ENCODE measurements around the gene QRICH1.

Gene QRICH1

DNA sequence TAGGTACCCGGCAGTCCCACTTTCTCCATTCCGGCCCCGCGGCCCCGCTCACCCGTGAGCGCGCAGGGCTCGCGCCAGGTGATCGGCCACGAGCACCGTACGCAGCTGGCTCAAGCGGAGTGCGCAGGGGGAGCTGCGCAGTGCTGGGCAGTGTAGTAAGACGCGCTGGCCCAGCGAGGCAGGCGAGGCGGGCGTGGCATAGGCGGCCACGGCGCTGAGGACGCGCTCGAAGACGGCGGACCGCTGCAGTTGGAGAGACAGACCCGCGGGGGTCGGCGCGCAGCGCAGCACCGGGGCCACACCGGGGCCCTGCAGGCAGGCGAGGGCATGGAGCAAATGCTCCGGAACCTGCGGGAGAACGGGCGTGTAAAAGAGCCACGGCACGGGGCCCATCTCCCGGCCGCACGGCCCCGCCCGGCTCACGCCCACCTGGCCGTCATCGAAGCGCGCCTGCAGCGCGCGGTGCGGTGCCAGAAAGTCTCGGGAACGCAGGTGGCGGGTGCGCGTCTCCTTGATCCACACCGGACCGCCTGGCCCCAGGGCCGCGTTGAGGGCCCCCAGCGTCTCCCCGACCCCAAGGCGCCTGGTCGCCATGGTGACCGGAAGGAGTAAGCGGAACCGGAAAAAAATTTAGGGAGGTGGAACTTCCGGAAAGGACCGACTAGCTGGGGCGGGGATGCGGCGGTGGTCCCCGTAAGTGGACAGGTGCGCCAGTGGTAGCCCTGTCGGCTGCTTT is 75.7 kb downstream of the QRICH1 start, which contains the start of gene DALRD3:
TSS of gene DALRD3 (minus strand) at position 610 of the 736 bp plus-strand sequence. CDS start at position 594, 16 bp downstream.
- DNase-seq, result peak; percentile 18 to 56 (median 43)
- H3K27me3 ChIP-seq (replicated peaks; ENCODE audit: control insufficient read depth, insufficient read depth, low read length, poor library complexity, severe bottlenecking), result no peaks in the 10 kb centered on the region
- H3K36me3 ChIP-seq (ENCODE audit: control insufficient read depth, insufficient read depth, low read length), result peaks cover 31% of the 10 kb centered on the region
- no peaks in the 10 kb centered on the region for H3K9me3 ChIP-seq (ENCODE audit: control insufficient read depth, low read length)
- H3K4me1 ChIP-seq (ENCODE audit: control insufficient read depth, insufficient read depth, low read length, poor library complexity, severe bottlenecking), result peaks cover 32% of the 10 kb centered on the region
- peak within 1 kb of the TSS; percentile 80 for H3K4me3 ChIP-seq (ENCODE audit: insufficient read depth, low read depth, low read length, poor library complexity, severe bottlenecking)
- peak within 1 kb of the TSS; percentile 75 for H3K27ac ChIP-seq (ENCODE audit: insufficient read depth, low read length, poor library complexity, severe bottlenecking)

DNA sequence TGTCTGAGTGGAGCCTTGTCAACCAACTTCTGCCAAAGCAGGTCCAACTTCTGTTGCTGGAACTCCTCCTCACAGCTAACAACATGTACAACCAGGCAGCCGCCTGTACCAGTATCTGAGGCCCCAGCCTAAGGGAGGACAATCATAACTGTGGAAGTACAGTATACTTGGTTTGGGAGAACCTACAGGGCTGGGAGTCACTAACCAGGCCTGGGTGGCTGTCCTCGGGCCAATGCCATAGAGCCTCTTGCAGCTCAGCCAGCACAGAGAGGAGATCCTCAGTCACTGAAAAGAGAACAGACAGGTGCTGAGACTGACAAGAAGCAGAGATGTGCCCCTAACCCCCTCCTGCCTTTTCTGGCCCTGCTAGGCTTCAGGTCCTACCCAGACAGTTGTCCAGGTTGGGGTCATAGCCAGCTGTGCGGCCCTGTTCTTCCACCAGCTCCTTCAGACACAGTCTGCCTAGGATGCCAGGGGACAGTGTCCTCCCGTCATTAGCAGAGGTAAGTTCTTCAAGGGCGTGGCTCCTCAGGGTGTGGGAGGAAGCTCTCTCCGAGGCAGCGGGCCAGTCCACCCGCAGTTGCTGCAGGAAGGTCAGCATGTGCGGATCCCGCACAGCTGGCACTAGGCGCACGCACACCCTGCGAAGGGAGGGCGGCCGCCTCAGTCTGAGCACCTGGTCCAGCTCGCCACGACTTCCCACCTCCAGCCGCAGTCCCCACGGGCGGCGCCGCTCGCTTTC is 76.5 kb downstream of the QRICH1 start:
- H3K27me3 ChIP-seq (replicated peaks; ENCODE audit: control insufficient read depth, insufficient read depth, low read length, poor library complexity, severe bottlenecking), result no peaks in the 10 kb centered on the region
- no peak for DNase-seq
- peaks cover 24% of the 10 kb centered on the region for H3K4me1 ChIP-seq (ENCODE audit: control insufficient read depth, insufficient read depth, low read length, poor library complexity, severe bottlenecking)
- H3K9me3 ChIP-seq (ENCODE audit: control insufficient read depth, low read length), result no peaks in the 10 kb centered on the region
- peak overlapping the region; percentile 75 for H3K27ac ChIP-seq (ENCODE audit: insufficient read depth, low read length, poor library complexity, severe bottlenecking)
- H3K36me3 ChIP-seq (ENCODE audit: control insufficient read depth, insufficient read depth, low read length), result peaks cover 35% of the 10 kb centered on the region
- peak overlapping the region; percentile 80 for H3K4me3 ChIP-seq (ENCODE audit: insufficient read depth, low read depth, low read length, poor library complexity, severe bottlenecking)

DNA sequence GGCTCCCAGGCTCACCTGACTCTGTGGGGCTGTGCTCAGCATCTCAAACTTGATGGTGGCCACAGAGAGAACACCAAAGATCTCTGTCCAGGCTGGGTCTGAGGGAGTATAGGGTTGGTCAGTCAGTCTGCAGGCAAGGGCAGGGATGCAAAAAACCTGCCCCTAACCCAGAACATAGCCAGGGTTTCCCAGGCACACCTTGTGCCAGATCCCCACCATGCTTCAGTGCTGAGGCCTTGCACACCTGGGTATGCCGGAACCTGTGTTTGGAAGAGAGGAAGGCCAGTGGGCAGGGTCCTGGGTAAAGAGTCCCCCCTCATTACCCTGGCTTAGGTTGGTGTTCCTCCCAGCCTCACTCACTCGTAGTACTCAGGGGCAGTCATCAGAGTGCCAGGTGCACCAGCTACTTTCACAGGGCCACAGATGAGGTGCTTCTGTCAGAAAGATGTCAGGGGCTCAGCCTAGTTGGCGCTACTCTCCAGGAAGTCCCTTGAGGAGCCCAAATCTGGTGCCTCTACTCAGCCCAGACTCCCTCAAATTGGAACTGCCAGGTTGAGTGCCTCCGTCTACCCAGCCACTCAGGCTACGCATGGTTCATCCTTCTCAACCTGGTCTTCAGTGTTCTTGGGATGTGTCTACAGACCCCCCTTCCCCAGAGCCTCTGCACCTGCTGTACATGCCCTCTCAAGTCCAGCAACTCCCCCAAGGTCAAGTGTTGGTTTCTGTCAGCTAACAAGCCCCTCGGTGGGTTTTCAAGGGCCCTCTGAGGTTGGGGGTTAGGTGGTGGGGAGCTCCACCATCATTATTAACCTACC is 77.2 kb downstream of the QRICH1 start:
- Histone ChIP-seq H3K4me3 (ENCODE audit: insufficient read depth, low read depth, low read length, poor library complexity, severe bottlenecking) (no peak overlapping the region), H3K9me3 (ENCODE audit: control insufficient read depth, low read length) (no peaks in the 10 kb centered on the region), H3K36me3 (ENCODE audit: control insufficient read depth, insufficient read depth, low read length) (peaks cover 43% of the 10 kb centered on the region), H3K27ac (ENCODE audit: insufficient read depth, low read length, poor library complexity, severe bottlenecking) (peak overlapping the region; percentile 75), H3K4me1 (ENCODE audit: control insufficient read depth, insufficient read depth, low read length, poor library complexity, severe bottlenecking) (peaks cover 24% of the 10 kb centered on the region), H3K27me3 (replicated peaks; ENCODE audit: control insufficient read depth, insufficient read depth, low read length, poor library complexity, severe bottlenecking) (no peaks in the 10 kb centered on the region)
- no peak for DNase-seq

DNA sequence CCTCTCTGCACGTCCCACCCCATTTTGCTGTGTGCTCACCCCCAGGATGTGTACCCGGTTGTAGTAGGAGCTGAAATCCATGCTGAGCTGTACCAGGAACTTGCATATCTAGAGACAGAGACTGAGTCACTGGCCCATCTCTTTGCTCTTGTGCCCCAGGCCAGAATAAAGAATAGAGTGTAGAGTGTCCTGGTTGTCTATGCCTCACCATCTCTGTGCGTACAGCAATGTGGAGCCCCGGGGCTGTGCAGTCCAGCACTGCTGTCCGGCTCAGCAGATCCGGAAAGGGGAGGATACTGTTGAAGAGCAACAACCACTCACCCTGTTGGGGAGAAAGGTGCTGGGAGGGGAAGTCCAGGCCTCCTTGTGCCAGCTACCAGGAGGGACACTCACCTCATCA is 78.1 kb downstream of the QRICH1 start:
- Histone ChIP-seq H3K36me3 (ENCODE audit: control insufficient read depth, insufficient read depth, low read length) (peaks cover 46% of the 10 kb centered on the region), H3K9me3 (ENCODE audit: control insufficient read depth, low read length) (no peaks in the 10 kb centered on the region), H3K4me1 (ENCODE audit: control insufficient read depth, insufficient read depth, low read length, poor library complexity, severe bottlenecking) (peaks cover 24% of the 10 kb centered on the region), H3K4me3 (ENCODE audit: insufficient read depth, low read depth, low read length, poor library complexity, severe bottlenecking) (no peak overlapping the region), H3K27ac (ENCODE audit: insufficient read depth, low read length, poor library complexity, severe bottlenecking) (no peak overlapping the region), H3K27me3 (replicated peaks; ENCODE audit: control insufficient read depth, insufficient read depth, low read length, poor library complexity, severe bottlenecking) (no peaks in the 10 kb centered on the region)
- DNase-seq, result no peak

DNA sequence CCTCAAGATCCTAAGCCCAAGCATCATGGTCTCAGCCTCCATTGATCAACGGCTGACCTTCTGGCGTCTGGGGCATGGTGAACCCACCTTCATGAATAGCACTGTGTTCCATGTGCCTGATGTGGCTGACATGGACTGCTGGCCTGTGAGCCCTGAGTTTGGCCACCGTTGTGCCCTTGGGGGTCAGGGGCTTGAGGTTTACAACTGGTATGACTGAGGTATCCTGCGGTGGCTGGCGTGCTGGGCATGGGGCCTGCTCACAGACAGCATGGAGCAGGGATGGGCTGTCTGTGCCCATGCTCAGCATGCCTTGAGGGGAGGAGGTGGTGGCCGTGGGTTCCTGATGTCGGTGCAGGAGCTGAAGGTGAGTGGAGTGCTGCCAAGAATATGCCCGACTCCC is 78.8 kb downstream of the QRICH1 start:
- Histone ChIP-seq H3K4me1 (ENCODE audit: control insufficient read depth, insufficient read depth, low read length, poor library complexity, severe bottlenecking) (peaks cover 17% of the 10 kb centered on the region), H3K27ac (ENCODE audit: insufficient read depth, low read length, poor library complexity, severe bottlenecking) (no peak overlapping the region), H3K36me3 (ENCODE audit: control insufficient read depth, insufficient read depth, low read length) (peaks cover 46% of the 10 kb centered on the region), H3K9me3 (ENCODE audit: control insufficient read depth, low read length) (no peaks in the 10 kb centered on the region), H3K4me3 (ENCODE audit: insufficient read depth, low read depth, low read length, poor library complexity, severe bottlenecking) (no peak overlapping the region), H3K27me3 (replicated peaks; ENCODE audit: control insufficient read depth, insufficient read depth, low read length, poor library complexity, severe bottlenecking) (no peaks in the 10 kb centered on the region)
- DNase-seq, result no peak

DNA sequence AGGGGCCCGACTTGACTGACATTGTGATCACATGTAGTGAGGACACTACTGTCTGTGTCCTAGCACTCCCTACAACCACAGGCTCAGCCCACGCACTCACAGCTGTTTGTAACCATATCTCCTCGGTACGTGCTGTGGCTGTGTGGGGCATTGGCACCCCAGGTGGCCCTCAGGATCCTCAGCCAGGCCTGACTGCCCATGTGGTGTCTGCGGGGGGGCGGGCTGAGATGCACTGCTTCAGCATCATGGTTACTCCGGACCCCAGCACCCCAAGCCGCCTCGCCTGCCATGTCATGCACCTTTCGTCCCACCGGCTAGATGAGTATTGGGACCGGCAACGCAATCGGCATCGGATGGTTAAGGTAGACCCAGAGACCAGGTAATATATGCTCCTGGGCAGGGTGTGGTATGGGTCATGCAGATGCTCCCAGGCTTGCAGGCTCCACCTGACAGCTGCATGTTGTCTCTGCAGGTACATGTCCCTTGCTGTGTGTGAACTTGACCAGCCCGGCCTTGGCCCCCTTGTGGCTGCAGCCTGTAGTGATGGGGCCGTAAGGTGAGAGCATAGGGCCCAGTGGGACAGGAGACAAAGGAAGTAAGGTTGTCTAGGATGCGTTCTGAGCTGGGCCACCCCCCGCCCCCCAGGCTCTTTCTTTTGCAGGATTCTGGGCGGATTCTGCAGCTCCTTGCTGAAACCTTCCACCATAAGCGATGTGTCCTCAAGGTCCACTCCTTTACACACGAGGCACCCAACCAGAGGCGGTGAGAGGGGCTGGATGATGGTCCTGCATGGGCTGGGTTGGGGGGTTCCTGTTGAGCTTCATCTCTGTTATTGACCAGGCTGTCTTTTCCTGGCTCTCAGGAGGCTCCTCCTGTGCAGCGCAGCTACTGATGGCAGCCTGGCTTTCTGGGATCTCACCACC is 79.9 kb downstream of the QRICH1 start:
- Histone ChIP-seq H3K27ac (ENCODE audit: insufficient read depth, low read length, poor library complexity, severe bottlenecking) (no peak overlapping the region), H3K9me3 (ENCODE audit: control insufficient read depth, low read length) (no peaks in the 10 kb centered on the region), H3K4me1 (ENCODE audit: control insufficient read depth, insufficient read depth, low read length, poor library complexity, severe bottlenecking) (peaks cover 6% of the 10 kb centered on the region), H3K36me3 (ENCODE audit: control insufficient read depth, insufficient read depth, low read length) (peaks cover 46% of the 10 kb centered on the region), H3K4me3 (ENCODE audit: insufficient read depth, low read depth, low read length, poor library complexity, severe bottlenecking) (no peak overlapping the region), H3K27me3 (replicated peaks; ENCODE audit: control insufficient read depth, insufficient read depth, low read length, poor library complexity, severe bottlenecking) (no peaks in the 10 kb centered on the region)
- peak in 1 of 3 donors; percentile 29 for DNase-seq

DNA sequence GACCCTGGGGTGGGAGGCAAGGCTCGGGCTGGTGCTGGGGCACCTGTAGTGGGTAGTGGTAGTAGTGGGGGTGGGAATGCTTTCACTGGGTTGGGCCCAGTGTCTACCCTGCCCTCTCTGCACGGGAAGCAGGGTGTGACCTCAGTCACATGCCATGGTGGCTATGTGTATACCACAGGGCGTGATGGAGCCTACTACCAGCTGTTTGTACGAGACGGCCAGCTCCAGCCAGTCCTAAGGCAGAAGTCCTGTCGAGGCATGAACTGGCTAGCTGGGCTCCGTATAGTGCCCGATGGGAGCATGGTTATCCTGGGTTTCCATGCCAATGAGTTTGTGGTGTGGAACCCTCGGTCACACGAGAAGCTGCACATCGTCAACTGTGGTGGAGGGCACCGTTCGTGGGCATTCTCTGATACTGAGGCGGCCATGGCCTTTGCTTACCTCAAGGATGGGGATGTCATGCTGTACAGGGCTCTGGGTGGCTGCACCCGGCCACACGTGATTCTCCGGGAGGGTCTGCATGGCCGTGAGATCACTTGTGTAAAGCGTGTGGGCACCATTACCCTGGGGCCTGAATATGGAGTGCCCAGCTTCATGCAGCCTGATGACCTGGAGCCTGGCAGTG is 80.6 kb downstream of the QRICH1 start:
- no peaks in the 10 kb centered on the region for H3K27me3 ChIP-seq (replicated peaks; ENCODE audit: control insufficient read depth, insufficient read depth, low read length, poor library complexity, severe bottlenecking)
- no peak overlapping the region for H3K4me3 ChIP-seq (ENCODE audit: insufficient read depth, low read depth, low read length, poor library complexity, severe bottlenecking)
- peaks cover 46% of the 10 kb centered on the region for H3K36me3 ChIP-seq (ENCODE audit: control insufficient read depth, insufficient read depth, low read length)
- H3K9me3 ChIP-seq (ENCODE audit: control insufficient read depth, low read length), result no peaks in the 10 kb centered on the region
- no peak for DNase-seq
- no peak overlapping the region for H3K27ac ChIP-seq (ENCODE audit: insufficient read depth, low read length, poor library complexity, severe bottlenecking)
- peaks cover 9% of the 10 kb centered on the region for H3K4me1 ChIP-seq (ENCODE audit: control insufficient read depth, insufficient read depth, low read length, poor library complexity, severe bottlenecking)

DNA sequence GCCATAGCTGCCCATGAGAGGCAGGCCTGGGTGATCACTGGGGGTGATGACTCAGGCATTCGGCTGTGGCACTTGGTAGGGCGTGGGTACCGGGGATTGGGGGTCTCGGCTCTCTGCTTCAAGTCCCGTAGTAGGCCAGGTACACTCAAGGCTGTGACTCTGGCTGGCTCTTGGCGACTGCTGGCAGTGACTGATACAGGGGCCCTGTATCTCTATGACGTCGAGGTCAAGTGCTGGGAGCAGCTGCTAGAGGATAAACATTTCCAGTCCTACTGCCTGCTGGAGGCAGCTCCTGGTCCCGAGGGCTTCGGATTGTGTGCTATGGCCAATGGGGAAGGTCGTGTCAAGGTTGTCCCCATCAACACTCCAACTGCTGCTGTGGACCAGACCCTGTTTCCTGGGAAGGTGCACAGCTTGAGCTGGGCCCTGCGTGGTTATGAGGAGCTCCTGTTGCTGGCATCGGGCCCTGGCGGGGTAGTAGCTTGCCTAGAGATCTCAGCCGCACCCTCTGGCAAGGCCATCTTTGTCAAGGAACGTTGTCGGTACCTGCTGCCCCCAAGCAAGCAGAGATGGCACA is 81.3 kb downstream of the QRICH1 start:
- Histone ChIP-seq H3K27me3 (replicated peaks; ENCODE audit: control insufficient read depth, insufficient read depth, low read length, poor library complexity, severe bottlenecking) (no peaks in the 10 kb centered on the region), H3K9me3 (ENCODE audit: control insufficient read depth, low read length) (no peaks in the 10 kb centered on the region), H3K4me1 (ENCODE audit: control insufficient read depth, insufficient read depth, low read length, poor library complexity, severe bottlenecking) (peaks cover 11% of the 10 kb centered on the region), H3K36me3 (ENCODE audit: control insufficient read depth, insufficient read depth, low read length) (peaks cover 46% of the 10 kb centered on the region), H3K27ac (ENCODE audit: insufficient read depth, low read length, poor library complexity, severe bottlenecking) (no peak overlapping the region), H3K4me3 (ENCODE audit: insufficient read depth, low read depth, low read length, poor library complexity, severe bottlenecking) (no peak overlapping the region)
- no peak for DNase-seq

Data from effector memory CD4-positive, alpha-beta T cell (primary cell).